SK-N-SH treated with all-trans-retinoic acid at 6 μM for 48 hours (cell line): ENCODE data around the gene TACR2.

Source experiments
- ATAC-seq: fragments of 200-7000 bp; cut with Tn5 transposase; 3 replicates; pipeline ENCODE4 v1.9.1; 2020; ENCODE audit warnings: mild to moderate bottlenecking, moderate library complexity
- ARNTL ChIP-seq: fragments of 450-650 bp; formaldehyde crosslinking; IDR thresholded peaks from 2 replicates; pipeline ENCODE4 v1.5.0; 2020; ENCODE audit warnings: low read depth, mild to moderate bottlenecking, moderate library complexity, borderline replicate concordance
- CREB5 ChIP-seq: fragments of 250-450 bp; sonication (Bioruptor Pico); IDR thresholded peaks from 2 replicates; pipeline ENCODE4 v1.5.1; 2020; ENCODE audit warnings: low read depth, mild to moderate bottlenecking, moderate library complexity
- CSDC2 ChIP-seq: fragments of 250-450 bp; sonication (Bioruptor Pico); IDR thresholded peaks from 2 replicates; pipeline ENCODE4 v1.5.0; 2020; ENCODE audit warnings: mild to moderate bottlenecking, moderate library complexity
- CSRNP3 ChIP-seq: fragments of 250-450 bp; sonication (Bioruptor Pico); IDR thresholded peaks from 2 replicates; pipeline ENCODE4 v1.5.1; 2021; ENCODE audit warnings: mild to moderate bottlenecking, moderate library complexity
- ESRRG ChIP-seq: fragments of 250-450 bp; sonication (Bioruptor Pico); IDR thresholded peaks from 2 replicates; pipeline ENCODE4 v1.6.1; 2021; ENCODE audit warnings: mild to moderate bottlenecking
- GLIS3 ChIP-seq: fragments of 250-450 bp; sonication (Bioruptor Pico); IDR thresholded peaks from 2 replicates; pipeline ENCODE4 v1.5.0; 2020; ENCODE audit warnings: mild to moderate bottlenecking, moderate library complexity
- ISL1 ChIP-seq: fragments of 250-450 bp; sonication (Bioruptor Pico); IDR thresholded peaks from 2 replicates; pipeline ENCODE4 v2.1.2; 2022; ENCODE audit warnings: mild to moderate bottlenecking, moderate library complexity
- OSR1 ChIP-seq: fragments of 250-450 bp; sonication (Bioruptor Pico); IDR thresholded peaks from 2 replicates; pipeline ENCODE4 v1.8.0; 2022; ENCODE audit warnings: moderate library complexity, mild to moderate bottlenecking, inconsistent platforms
- PATZ1 ChIP-seq: fragments of 250-450 bp; sonication (Bioruptor Pico); IDR thresholded peaks from 2 replicates; pipeline ENCODE4 v1.8.0; 2020; ENCODE audit warnings: mild to moderate bottlenecking, moderate library complexity, borderline replicate concordance
- POU6F1 ChIP-seq: fragments of 250-450 bp; sonication (Bioruptor Pico); IDR thresholded peaks from 2 replicates; pipeline ENCODE4 v1.8.0; 2021; ENCODE audit warnings: low read depth, mild to moderate bottlenecking, moderate library complexity, borderline replicate concordance
- PPARA ChIP-seq: fragments of 250-450 bp; sonication (Bioruptor Pico); IDR thresholded peaks from 2 replicates; pipeline ENCODE4 v1.5.0; 2020; ENCODE audit warnings: mild to moderate bottlenecking, borderline replicate concordance
- RARB ChIP-seq: fragments of 250-450 bp; sonication (Bioruptor Pico); IDR thresholded peaks from 2 replicates; pipeline ENCODE4 v1.8.0; 2021; ENCODE audit warnings: mild to moderate bottlenecking, moderate library complexity
- SNAI2 ChIP-seq: fragments of 250-450 bp; sonication (Bioruptor Pico); IDR thresholded peaks from 2 replicates; pipeline ENCODE4 v1.5.0; 2020; ENCODE audit warnings: mild to moderate bottlenecking, moderate library complexity
- TCF4 ChIP-seq: fragments of 250-450 bp; sonication (Bioruptor Pico); IDR thresholded peaks from 2 replicates; pipeline ENCODE4 v1.8.0; 2021; ENCODE audit warnings: mild to moderate bottlenecking, moderate library complexity, borderline replicate concordance
- TOX ChIP-seq: fragments of 250-450 bp; sonication (Bioruptor Pico); IDR thresholded peaks from 2 replicates; pipeline ENCODE4 v1.8.0; 2021; ENCODE audit warnings: mild to moderate bottlenecking, moderate library complexity, borderline replicate concordance
- ZC3H10 ChIP-seq: fragments of 250-450 bp; sonication (Bioruptor Pico); IDR thresholded peaks from 2 replicates; pipeline ENCODE4 v1.5.1; 2021; ENCODE audit warnings: mild to moderate bottlenecking, moderate library complexity
- ZFP30 ChIP-seq: fragments of 450-650 bp; formaldehyde crosslinking; IDR thresholded peaks from 2 replicates; pipeline ENCODE4 v1.5.0; 2022; ENCODE audit warnings: mild to moderate bottlenecking, moderate library complexity
- ZNF70 ChIP-seq: fragments of 450-650 bp; formaldehyde crosslinking; IDR thresholded peaks from 2 replicates; pipeline ENCODE4 v1.5.0; 2020; ENCODE audit warnings: mild to moderate bottlenecking, moderate library complexity

The TACR2 gene

DNA sequence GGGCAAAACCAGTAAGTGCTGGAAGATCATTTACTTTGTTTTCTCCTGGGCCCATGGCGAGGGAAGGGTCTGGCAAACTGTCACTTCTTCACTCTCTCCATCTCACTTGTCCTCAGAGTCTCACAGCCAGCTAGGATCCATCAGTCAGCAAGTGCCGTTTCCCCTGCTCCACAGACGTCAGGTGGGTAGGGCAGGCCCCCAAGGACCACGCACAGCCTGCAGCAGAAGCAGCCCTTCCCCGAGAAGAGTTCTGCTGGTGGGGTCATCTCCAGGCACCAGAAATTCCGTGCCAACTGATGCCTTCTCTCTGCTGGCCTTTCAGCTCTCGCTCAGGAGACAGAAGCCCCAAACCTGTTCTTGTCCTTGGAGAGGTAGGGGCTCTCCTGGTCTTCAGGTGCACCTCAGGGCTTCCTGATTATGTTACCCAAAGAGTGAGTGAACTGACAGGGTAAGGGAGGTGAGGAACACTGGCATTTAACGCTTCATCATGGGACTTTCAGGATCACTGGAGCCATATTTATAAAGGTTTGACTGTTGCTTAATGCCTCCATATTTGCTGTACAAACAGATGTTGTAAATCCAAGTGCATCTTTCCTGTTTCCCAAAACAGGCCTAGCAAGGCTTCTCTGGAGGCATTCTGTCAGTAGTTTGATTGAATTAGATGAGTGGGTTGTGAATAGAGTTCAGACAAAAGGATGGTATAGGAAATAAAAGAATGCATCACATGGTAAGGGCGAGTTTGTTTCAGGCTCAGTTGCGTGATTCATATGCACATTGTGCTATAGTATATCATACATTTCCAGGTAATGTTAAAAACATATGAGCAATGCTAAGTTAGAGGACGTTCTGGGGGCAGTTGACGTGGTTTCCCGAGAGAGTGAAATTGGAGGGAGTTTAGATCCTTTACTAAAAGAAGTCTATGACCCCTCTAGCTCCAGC, 20.9 kb upstream of the TACR2 start:
- ATAC-seq: no peak
- TF ChIP-seq POU6F1 (CRISPR knock-in tag): no peak
- no peak for TF ChIP-seq ESRRG (CRISPR knock-in tag)
- no peak for TF ChIP-seq CREB5 (CRISPR knock-in tag)
- TF ChIP-seq TOX (CRISPR knock-in tag): no peak
- no peak for TF ChIP-seq PATZ1 (CRISPR knock-in tag)
- TF ChIP-seq ZFP30 (CRISPR knock-in tag): no peak
- TF ChIP-seq CSRNP3 (CRISPR knock-in tag): no peak
- no peak for TF ChIP-seq SNAI2 (CRISPR knock-in tag)
- no peak for TF ChIP-seq OSR1 (CRISPR knock-in tag)
- no peak for TF ChIP-seq RARB (CRISPR knock-in tag)
- no peak for TF ChIP-seq ARNTL
- no peak for TF ChIP-seq GLIS3 (CRISPR knock-in tag)
- no peak for TF ChIP-seq PPARA (CRISPR knock-in tag)

- TF ChIP-seq OSR1 (CRISPR knock-in tag) (no peak), PPARA (CRISPR knock-in tag) (no peak), ISL1 (CRISPR knock-in tag) (no peak), CSRNP3 (CRISPR knock-in tag) (no peak), CSDC2 (CRISPR knock-in tag) (no peak), ARNTL (no peak), TOX (CRISPR knock-in tag) (no peak), TCF4 (CRISPR knock-in tag) (no peak), POU6F1 (CRISPR knock-in tag) (no peak), CREB5 (CRISPR knock-in tag) (no peak), ZFP30 (CRISPR knock-in tag) (no peak), ZC3H10 (no peak), ESRRG (CRISPR knock-in tag) (no peak), SNAI2 (CRISPR knock-in tag) (no peak), ZNF70 (CRISPR knock-in tag) (no peak)
- TF ChIP-seq, all 23 proteins: peak for 0
- ATAC-seq: no peak
These were observed 19.3 kb upstream of the TACR2 start for GRCh38 chr10:69435966-69436520.
